ENCODE measurements around the gene KCNQ1.

The KCNQ1 gene

DNA sequence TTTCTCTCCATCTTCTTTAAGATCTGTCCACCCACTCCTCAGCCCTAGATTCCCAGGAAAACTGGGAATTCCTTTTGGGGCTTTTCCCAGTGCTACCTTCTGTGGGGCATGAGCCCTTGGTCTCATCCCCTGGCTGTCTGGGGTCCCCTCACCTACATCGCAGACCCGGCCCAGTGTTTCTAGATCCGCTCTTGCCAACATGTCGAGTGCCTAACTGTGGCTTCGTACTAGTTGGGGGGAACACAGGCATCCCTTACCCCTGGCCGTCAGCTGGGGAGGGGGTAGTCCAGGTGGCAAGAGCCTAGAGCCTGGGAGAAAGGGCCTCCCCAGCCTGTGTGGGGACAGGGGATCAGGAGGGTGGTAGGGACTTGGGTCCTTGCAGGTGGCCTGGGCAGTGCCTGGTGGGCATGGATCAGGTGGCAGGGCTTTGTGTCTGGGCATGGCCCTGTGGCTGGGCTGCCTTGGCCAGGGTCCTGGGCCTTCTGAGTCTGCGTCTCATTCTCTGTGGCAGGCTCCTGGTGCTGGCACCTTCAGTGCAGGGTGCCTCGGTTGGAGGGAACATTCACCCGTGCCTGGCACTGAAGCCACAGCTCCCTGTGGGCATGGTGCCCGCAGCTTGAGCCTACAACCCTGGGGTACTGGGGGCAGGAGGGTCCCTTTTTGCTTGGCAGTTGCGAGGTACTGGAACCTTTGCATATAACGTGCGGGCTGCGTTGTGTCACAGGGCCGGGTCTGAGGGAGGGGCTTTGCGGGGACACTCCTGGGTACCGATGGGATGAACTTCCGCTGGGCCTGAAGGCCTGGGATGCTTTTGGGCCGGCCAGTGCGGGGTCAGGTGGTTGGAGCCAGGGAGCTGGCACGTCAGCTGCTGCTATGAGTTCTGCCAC lies 4.1 kb downstream of the KCNQ1 start:
- ATAC-seq = no peak
- TF ChIP-seq BACH2 (CRISPR knock-in tag; IDR thresholded peaks at IDR 0.05; ENCODE audit: borderline replicate concordance) (no peak), ZNF565 (CRISPR knock-in tag; conservative IDR thresholded peaks at IDR 0.05; ENCODE audit: low read depth) (no peak), TOX (CRISPR knock-in tag; IDR thresholded peaks at IDR 0.05; ENCODE audit: borderline replicate concordance) (no peak), CSDC2 (CRISPR knock-in tag; IDR thresholded peaks at IDR 0.05) (no peak), PPARA (CRISPR knock-in tag; IDR thresholded peaks at IDR 0.05; ENCODE audit: borderline replicate concordance) (no peak), ZFP30 (CRISPR knock-in tag; IDR thresholded peaks at IDR 0.05) (no peak)
- TF ChIP-seq, protein P1, sequence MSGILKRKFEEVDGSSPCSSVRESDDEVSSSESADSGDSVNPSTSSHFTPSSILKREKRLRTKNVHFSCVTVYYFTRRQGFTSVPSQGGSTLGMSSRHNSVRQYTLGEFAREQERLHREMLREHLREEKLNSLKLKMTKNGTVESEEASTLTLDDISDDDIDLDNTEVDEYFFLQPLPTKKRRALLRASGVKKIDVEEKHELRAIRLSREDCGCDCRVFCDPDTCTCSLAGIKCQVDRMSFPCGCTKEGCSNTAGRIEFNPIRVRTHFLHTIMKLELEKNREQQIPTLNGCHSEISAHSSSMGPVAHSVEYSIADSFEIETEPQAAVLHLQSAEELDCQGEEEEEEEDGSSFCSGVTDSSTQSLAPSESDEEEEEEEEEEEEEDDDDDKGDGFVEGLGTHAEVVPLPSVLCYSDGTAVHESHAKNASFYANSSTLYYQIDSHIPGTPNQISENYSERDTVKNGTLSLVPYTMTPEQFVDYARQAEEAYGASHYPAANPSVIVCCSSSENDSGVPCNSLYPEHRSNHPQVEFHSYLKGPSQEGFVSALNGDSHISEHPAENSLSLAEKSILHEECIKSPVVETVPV (CRISPR knock-in tag; IDR thresholded peaks at IDR 0.05) = no peak
- TF ChIP-seq, protein P2, sequence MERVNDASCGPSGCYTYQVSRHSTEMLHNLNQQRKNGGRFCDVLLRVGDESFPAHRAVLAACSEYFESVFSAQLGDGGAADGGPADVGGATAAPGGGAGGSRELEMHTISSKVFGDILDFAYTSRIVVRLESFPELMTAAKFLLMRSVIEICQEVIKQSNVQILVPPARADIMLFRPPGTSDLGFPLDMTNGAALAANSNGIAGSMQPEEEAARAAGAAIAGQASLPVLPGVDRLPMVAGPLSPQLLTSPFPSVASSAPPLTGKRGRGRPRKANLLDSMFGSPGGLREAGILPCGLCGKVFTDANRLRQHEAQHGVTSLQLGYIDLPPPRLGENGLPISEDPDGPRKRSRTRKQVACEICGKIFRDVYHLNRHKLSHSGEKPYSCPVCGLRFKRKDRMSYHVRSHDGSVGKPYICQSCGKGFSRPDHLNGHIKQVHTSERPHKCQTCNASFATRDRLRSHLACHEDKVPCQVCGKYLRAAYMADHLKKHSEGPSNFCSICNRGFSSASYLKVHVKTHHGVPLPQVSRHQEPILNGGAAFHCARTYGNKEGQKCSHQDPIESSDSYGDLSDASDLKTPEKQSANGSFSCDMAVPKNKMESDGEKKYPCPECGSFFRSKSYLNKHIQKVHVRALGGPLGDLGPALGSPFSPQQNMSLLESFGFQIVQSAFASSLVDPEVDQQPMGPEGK (CRISPR knock-in tag; IDR thresholded peaks at IDR 0.05; ENCODE audit: borderline replicate concordance) = no peak

DNA sequence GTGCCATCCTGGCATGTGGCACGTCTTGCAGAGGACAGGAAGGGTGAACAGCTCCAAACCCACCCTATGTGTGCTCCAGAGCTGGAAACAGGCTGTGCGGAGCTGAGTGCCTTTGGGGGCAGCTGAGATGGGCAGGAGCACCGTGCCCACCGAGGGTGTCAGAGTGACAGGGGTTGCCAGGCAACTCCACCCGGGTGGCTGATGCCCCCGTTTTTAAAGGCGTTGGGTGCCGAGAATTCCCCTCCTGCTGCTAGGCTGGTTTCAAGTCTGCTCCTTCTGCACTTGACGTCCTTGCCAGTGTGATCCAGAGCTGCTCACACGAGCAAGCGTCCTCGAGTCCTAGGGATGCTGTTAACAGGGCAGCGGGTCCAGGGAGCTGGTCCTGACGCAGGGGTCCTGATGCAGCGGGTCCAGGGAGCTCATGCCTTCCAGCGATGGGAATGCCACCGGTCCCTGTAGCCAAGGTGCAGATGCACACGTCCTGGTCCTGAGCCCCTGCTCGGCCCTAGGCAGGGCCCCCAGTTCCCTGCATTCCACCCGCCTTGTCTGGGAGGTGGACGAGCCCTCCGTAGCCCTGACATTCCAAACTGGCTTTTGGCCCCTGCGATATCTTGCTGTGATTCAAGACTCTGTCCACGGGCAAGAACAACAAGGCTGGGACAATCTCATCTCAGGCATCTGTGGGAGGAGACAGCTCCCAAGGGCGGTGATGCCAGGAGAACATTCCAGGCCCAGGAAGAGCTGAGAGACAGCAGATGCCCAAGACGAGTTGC lies 4.9 kb downstream of the KCNQ1 start:
- no peak for ATAC-seq
- TF ChIP-seq GLIS3 (CRISPR knock-in tag; IDR thresholded peaks at IDR 0.05) (no peak), CSDC2 (CRISPR knock-in tag; IDR thresholded peaks at IDR 0.05) (no peak), ZC3H10 (CRISPR knock-in tag; IDR thresholded peaks at IDR 0.05) (no peak), PPARA (CRISPR knock-in tag; IDR thresholded peaks at IDR 0.05; ENCODE audit: borderline replicate concordance) (no peak), ZFP30 (CRISPR knock-in tag; IDR thresholded peaks at IDR 0.05) (no peak), ZNF70 (CRISPR knock-in tag; IDR thresholded peaks at IDR 0.05) (no peak), TOX (CRISPR knock-in tag; IDR thresholded peaks at IDR 0.05; ENCODE audit: borderline replicate concordance) (no peak), BACH2 (CRISPR knock-in tag; IDR thresholded peaks at IDR 0.05; ENCODE audit: borderline replicate concordance) (no peak), ZNF8 (CRISPR knock-in tag; IDR thresholded peaks at IDR 0.05) (no peak), ZFP3 (CRISPR knock-in tag; IDR thresholded peaks at IDR 0.05) (no peak), ESRRG (CRISPR knock-in tag; IDR thresholded peaks at IDR 0.05) (no peak), ISL1 (CRISPR knock-in tag; IDR thresholded peaks at IDR 0.05) (no peak)
- TF ChIP-seq, protein P1 (CRISPR knock-in tag; IDR thresholded peaks at IDR 0.05) = no peak
- TF ChIP-seq, protein P3, sequence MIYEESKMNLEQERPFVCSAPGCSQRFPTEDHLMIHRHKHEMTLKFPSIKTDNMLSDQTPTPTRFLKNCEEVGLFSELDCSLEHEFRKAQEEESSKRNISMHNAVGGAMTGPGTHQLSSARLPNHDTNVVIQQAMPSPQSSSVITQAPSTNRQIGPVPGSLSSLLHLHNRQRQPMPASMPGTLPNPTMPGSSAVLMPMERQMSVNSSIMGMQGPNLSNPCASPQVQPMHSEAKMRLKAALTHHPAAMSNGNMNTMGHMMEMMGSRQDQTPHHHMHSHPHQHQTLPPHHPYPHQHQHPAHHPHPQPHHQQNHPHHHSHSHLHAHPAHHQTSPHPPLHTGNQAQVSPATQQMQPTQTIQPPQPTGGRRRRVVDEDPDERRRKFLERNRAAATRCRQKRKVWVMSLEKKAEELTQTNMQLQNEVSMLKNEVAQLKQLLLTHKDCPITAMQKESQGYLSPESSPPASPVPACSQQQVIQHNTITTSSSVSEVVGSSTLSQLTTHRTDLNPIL (CRISPR knock-in tag; IDR thresholded peaks at IDR 0.05; ENCODE audit: low read depth) = no peak
- TF ChIP-seq, protein P2 (CRISPR knock-in tag; IDR thresholded peaks at IDR 0.05; ENCODE audit: borderline replicate concordance) = no peak
- TF ChIP-seq, protein P4, sequence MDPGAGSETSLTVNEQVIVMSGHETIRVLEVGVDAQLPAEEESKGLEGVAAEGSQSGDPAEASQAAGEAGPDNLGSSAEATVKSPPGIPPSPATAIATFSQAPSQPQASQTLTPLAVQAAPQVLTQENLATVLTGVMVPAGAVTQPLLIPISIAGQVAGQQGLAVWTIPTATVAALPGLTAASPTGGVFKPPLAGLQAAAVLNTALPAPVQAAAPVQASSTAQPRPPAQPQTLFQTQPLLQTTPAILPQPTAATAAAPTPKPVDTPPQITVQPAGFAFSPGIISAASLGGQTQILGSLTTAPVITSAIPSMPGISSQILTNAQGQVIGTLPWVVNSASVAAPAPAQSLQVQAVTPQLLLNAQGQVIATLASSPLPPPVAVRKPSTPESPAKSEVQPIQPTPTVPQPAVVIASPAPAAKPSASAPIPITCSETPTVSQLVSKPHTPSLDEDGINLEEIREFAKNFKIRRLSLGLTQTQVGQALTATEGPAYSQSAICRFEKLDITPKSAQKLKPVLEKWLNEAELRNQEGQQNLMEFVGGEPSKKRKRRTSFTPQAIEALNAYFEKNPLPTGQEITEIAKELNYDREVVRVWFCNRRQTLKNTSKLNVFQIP (CRISPR knock-in tag; IDR thresholded peaks at IDR 0.05; ENCODE audit: borderline replicate concordance, low read depth) = no peak

All from SK-N-SH treated with all-trans-retinoic acid at 6 μM for 48 hours (cell line).